PC-3 (cell line): ENCODE data around the gene IBSP.

Source experiments
- CTCF ChIP-seq: fragments of 300-600 bp; sonication (generic); conservative IDR thresholded peaks from 2 replicates; pipeline ENCODE4 v1.5.1; 2017; ENCODE audit warnings: antibody characterized with exemption, low read depth, mild to moderate bottlenecking, low read length
- EZH2 ChIP-seq: fragments of 300-600 bp; sonication (generic); IDR thresholded peaks from one replicate; pipeline ENCODE4 v1.6.1; 2017; ENCODE audit warnings: antibody characterized with exemption, mild to moderate bottlenecking, low read length; ENCODE audit not compliant: unreplicated experiment
- EZH2phosphoT487 ChIP-seq: fragments of 300-600 bp; sonication (generic); IDR thresholded peaks from 2 replicates; pipeline ENCODE4 v1.6.1; 2018; ENCODE audit warnings: mild to moderate bottlenecking, antibody characterized with exemption, low read length, borderline replicate concordance

GRCh38 chr4:87804871-87805270 is 5.5 kb downstream of the IBSP start:
- TF ChIP-seq CTCF (no peak), EZH2phosphoT487 (no peak), EZH2 (no peak)
